ENCODE data around the gene CSMD2.

Gene CSMD2

DNA sequence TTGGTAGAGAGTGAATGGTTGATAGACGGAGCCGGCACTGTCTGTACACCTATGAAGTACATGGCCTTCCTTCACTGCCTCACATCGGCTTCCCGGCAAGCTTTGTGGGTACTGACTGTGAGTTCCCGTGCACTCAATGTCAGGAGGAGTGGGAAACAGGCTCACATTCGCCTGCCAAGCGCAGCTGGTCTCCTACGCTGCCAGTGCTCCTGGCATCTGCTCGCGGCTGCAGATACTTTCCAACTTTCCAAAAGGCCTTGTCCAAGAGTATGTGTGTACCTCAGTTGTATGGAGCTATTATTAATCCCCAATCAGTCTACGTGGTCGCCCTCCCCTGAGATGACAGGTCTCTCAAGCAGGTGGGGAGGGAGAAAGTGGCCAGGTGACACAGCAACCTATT lies 511.8 kb downstream of the CSMD2 start:
- DNase-seq (no peak), ATAC-seq (replicated peaks) (no peak)
- no peaks in the 10 kb centered on the region for H3K36me3 Mint-ChIP-seq (ENCODE audit: insufficient read depth)
- no peak overlapping the region for H3K4me3 Mint-ChIP-seq
- H3K9me3 Mint-ChIP-seq = no peaks in the 10 kb centered on the region
- H3K27me3 Mint-ChIP-seq = no peaks in the 10 kb centered on the region
- H3K27ac Mint-ChIP-seq = no peak overlapping the region
- no peaks in the 10 kb centered on the region for H3K4me1 Mint-ChIP-seq (ENCODE audit: low read depth in 2 of 2)

DNA sequence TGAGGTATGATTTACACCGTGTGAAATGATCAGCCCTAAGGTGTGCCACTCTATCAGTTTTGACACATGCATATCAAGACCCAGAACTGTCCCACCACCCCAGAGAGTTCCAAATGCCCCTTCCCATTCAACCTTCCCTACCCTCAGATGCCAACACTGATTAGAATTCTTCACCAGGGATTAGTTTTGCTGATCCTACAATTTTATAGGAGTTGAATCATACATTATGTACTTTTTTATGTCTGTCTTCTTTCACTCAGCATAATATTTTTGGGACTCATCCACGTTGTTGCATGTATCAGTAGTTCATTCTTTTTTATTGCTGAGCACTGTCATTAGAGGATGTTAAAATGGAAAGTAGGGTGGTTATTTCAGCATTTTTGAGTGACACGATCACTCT lies 514.3 kb downstream of the CSMD2 start:
- Mint-ChIP-seq H3K9me3 (no peaks in the 10 kb centered on the region), H3K4me3 (no peak overlapping the region), H3K4me1 (ENCODE audit: low read depth in 2 of 2) (no peaks in the 10 kb centered on the region), H3K36me3 (ENCODE audit: insufficient read depth) (no peaks in the 10 kb centered on the region), H3K27me3 (peaks cover 9 to 12% of the 10 kb centered on the region in 2 donors), H3K27ac (no peak overlapping the region)
- DNase-seq (no peak), ATAC-seq (replicated peaks) (no peak)

DNA sequence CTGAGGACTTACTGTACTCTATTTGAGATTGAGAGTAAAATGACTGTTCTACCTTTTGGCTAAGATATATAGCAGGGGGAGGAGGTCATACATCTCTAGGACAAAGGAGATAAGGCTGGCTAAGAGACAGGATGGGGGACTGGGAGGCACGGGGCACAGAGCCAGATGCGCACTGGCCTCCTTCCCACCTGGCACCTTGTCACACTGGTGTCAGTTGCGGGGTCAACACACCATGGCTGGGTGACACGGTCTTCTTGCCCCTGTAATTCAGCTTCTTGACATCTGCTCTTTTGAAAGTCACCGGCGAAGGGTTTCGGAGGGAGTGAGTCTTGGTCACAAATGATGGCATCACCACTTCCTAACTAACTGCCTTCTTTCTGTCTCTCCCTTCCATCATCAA lies 515.3 kb downstream of the CSMD2 start:
- no peaks in the 10 kb centered on the region for H3K36me3 Mint-ChIP-seq (ENCODE audit: insufficient read depth)
- H3K9me3 Mint-ChIP-seq = no peaks in the 10 kb centered on the region
- no peaks in the 10 kb centered on the region for H3K4me1 Mint-ChIP-seq (ENCODE audit: low read depth in 2 of 2)
- ATAC-seq (replicated peaks) (no peak), DNase-seq (no peak)
- H3K27ac Mint-ChIP-seq = no peak overlapping the region
- peaks cover 11 to 16% of the 10 kb centered on the region in 2 donors for H3K27me3 Mint-ChIP-seq
- no peak overlapping the region for H3K4me3 Mint-ChIP-seq

DNA sequence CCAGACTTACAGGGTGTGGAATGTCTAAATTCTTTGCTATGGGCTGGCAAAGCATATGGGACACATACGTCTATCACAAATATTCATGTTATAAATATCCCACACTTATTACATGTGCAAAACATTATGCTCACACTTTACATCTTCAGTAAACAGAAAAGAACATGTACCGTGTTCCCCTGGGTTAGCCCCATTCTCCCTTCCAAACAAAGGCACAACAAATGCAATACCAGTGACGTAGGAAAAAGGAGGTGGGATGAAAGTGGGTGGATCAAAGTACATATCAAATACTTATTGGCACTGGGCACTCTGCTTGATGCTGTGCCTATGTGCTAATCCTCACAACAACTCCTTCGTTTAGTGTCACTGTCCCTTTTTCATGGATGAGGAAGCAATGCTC lies 521.8 kb downstream of the CSMD2 start:
- Mint-ChIP-seq H3K36me3 (ENCODE audit: insufficient read depth) (no peaks in the 10 kb centered on the region), H3K4me3 (no peak overlapping the region), H3K27ac (no peak overlapping the region), H3K4me1 (ENCODE audit: low read depth in 2 of 2) (no peaks in the 10 kb centered on the region), H3K27me3 (peaks cover 56 to 63% of the 10 kb centered on the region in 2 donors), H3K9me3 (no peaks in the 10 kb centered on the region)
- ATAC-seq (replicated peaks) = no peak
- no peak for DNase-seq

DNA sequence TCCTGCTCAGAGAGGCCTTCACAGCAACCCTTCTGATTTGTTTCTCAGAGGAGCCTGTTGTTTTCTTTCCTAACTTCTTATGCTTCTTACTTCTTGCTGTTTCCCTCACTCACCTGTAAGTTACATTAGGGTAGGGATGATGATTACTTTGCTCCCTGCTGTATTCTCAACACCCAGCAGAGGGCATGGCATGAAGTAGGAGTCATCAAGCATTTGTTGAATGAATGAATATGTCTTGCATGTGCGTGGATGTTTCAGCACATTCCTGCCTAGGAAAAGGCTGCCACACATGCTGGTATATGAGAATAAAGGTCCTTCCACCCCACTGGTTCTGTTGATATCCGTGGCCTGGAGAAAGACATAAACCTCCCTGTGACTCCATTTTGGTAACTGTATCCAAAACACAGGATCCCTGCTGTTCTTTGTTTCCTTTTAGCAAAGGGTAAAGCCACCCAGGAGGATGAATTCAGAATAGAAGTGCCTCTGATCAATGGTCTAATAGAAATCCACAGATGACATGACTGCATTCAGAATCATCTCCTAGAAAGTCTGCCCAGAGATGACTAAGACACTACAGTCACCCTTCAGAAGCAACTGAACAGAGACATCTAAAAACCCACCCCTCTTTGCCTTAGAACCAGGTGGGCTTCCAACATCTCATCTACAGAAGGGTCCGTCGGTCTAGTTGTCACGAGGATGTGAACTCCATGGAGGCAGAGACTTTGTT lies 523.8 kb downstream of the CSMD2 start:
- Mint-ChIP-seq H3K9me3 (no peaks in the 10 kb centered on the region), H3K36me3 (ENCODE audit: insufficient read depth) (no peaks in the 10 kb centered on the region), H3K4me1 (ENCODE audit: low read depth in 2 of 2) (no peaks in the 10 kb centered on the region), H3K4me3 (no peak overlapping the region), H3K27ac (no peak overlapping the region), H3K27me3 (peaks cover 58 to 75% of the 10 kb centered on the region in 2 donors)
- DNase-seq (no peak), ATAC-seq (replicated peaks) (no peak)

DNA sequence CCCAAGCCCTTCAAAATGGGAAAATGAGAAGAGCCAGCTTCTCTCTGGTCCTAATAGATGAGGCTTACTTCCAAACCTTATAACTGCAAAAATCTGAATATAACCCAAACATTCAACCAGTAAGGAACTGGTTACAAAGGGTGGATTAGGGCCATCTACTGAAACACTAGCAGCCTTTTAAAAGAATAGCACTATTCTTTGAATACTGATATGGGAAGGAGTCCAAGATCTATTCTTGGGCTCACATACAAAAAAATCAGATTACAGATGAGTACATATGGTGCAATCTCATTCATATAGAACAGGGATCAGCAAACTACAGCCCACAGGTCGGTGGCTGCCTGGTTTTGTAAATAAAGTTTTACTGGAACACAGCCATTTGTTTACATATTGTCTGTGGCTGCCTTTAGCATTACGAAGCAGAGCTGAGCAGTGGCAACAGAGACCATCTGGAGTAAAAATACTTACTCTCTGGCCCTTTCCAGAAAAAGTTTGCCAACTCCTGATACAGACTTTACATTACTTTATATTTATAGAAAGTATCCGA lies 524.8 kb downstream of the CSMD2 start:
- H3K36me3 Mint-ChIP-seq (ENCODE audit: insufficient read depth) = no peaks in the 10 kb centered on the region

DNA sequence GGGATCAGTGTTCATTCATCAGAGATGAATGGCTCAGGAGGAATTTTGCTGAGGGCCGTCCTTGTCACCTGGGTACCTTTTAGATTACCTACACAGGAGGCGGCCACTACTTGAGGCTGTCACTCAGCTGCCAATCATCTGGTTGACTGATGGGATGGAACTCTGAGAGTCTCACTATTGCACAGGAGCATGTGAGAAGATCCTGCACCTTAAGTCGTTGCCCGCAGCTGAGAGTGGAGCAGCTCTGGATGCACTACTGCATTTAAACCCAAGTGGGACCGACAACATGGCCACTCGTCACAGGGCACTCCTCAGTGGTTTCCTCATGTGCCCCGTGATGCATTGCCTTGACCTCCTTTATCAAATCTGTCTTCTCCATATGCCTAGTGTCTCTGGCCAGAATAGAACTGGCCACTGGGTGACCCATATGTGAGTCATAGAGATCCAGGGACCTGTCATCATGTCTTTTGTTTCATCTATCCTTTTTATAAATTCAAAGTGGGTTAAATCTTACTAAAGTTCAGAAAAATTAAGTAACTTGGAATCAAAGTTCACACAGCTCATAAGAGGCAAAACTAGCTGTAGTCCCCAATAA lies 527.1 kb downstream of the CSMD2 start:
- Mint-ChIP-seq H3K4me1 (ENCODE audit: low read depth in 2 of 2) (peaks cover 4 to 6% of the 10 kb centered on the region in 2 donors), H3K9me3 (no peaks in the 10 kb centered on the region), H3K27ac (no peak overlapping the region), H3K4me3 (no peak overlapping the region), H3K36me3 (ENCODE audit: insufficient read depth) (no peaks in the 10 kb centered on the region), H3K27me3 (peaks cover 47 to 80% of the 10 kb centered on the region in 2 donors)
- no peak for ATAC-seq (replicated peaks)
- DNase-seq = no peak

More for the DNA sequence above, 524.8 kb downstream of the CSMD2 start:
- no peak overlapping the region for H3K4me3 Mint-ChIP-seq
- no peaks in the 10 kb centered on the region for H3K4me1 Mint-ChIP-seq (ENCODE audit: low read depth in 2 of 2)
- no peaks in the 10 kb centered on the region for H3K9me3 Mint-ChIP-seq
- no peak for DNase-seq
- H3K27ac Mint-ChIP-seq = no peak overlapping the region
- H3K27me3 Mint-ChIP-seq = peaks cover 53 to 78% of the 10 kb centered on the region in 2 donors
- ATAC-seq (replicated peaks) = no peak

DNA sequence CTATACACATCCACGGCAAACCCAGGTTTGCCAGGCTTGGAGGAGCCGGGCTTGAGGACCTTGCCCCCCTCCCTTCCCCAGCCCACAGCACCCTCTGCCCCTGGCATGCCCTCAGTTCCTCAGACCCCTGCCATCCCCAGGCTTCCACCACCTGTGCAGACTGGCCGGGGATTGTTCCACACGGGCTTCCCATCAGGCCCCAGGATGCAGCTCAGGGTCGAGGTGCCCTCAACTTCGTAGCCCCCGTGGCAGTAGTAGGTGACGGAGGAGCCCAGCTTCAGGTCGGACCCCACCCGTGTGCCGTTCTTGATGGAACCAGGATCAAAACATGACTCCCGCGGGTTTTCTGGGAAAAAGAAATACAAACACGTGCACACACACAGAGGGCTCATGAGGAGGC lies 528.8 kb downstream of the CSMD2 start:
- no peak overlapping the region for H3K27ac Mint-ChIP-seq
- DNase-seq = no peak
- no peaks in the 10 kb centered on the region for H3K9me3 Mint-ChIP-seq
- no peak overlapping the region for H3K4me3 Mint-ChIP-seq
- ATAC-seq (replicated peaks) = no peak
- H3K4me1 Mint-ChIP-seq (ENCODE audit: low read depth in 2 of 2) = peaks cover 4 to 6% of the 10 kb centered on the region in 2 donors
- H3K36me3 Mint-ChIP-seq (ENCODE audit: insufficient read depth) = no peaks in the 10 kb centered on the region
- H3K27me3 Mint-ChIP-seq = peaks cover 37 to 69% of the 10 kb centered on the region in 2 donors

DNA sequence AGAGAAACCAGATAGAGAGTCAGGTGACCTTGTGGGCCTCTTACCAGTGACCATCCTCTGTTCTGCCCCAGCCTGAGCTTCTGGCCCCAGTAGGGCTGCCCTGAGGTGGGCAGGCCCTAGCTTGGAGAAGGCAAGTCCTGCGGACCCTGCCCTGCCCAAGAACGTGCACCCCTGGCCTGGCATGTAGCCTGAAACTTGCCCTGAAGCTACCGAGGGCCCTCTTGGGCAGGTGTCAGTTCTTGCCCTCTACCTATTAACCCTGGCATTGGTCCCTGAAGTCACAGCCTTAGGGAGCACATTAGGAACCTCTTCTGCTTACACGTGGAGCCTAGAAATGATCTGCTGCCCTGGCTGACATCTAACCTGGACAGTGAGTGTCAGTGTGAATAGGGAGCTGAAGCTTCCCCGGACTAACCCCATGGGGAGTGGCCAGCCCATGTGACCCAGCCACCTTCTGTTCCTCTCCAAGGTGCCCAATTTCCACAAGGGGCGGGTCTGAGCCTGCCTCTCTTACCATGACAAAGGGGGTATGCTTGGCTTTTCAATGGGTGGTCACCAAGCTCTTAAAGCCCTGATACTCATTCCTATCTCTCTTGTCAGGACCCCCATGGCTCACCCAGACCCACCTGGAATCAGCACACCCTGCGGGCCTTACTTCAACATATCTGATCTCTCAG lies 529.6 kb downstream of the CSMD2 start:
- Mint-ChIP-seq H3K27ac (no peak overlapping the region), H3K4me1 (ENCODE audit: low read depth in 2 of 2) (peaks cover 4 to 6% of the 10 kb centered on the region in 2 donors), H3K9me3 (no peaks in the 10 kb centered on the region), H3K4me3 (no peak overlapping the region), H3K27me3 (peaks cover 37 to 69% of the 10 kb centered on the region in 2 donors), H3K36me3 (ENCODE audit: insufficient read depth) (no peaks in the 10 kb centered on the region)
- ATAC-seq (replicated peaks) (no peak), DNase-seq (no peak)

DNA sequence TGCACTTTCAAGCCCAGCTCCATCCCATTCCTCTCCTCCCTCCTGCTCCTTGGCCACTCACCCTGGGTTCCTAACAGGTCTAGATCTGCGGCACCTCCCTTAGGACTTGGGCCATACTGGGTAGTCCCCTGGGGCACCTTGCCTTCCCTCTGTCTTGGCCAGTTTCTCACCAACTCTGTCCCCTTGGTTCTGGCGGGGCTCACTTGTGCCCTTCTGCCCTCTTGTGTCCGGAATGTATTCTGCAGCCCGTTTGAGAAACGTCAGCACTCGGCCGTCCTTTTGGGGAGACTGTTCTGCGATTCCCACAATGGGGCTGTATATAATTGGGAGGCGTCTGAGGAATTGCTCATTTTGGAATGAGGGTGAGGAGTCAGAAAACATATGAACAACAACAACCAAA lies 530.2 kb downstream of the CSMD2 start:
- no peaks in the 10 kb centered on the region for H3K36me3 Mint-ChIP-seq (ENCODE audit: insufficient read depth)
- no peak overlapping the region for H3K27ac Mint-ChIP-seq
- H3K4me3 Mint-ChIP-seq = no peak overlapping the region
- DNase-seq (no peak), ATAC-seq (replicated peaks) (no peak)
- peaks cover 4 to 6% of the 10 kb centered on the region in 2 donors for H3K4me1 Mint-ChIP-seq (ENCODE audit: low read depth in 2 of 2)
- no peaks in the 10 kb centered on the region for H3K9me3 Mint-ChIP-seq
- peaks cover 41 to 68% of the 10 kb centered on the region in 2 donors for H3K27me3 Mint-ChIP-seq

DNA sequence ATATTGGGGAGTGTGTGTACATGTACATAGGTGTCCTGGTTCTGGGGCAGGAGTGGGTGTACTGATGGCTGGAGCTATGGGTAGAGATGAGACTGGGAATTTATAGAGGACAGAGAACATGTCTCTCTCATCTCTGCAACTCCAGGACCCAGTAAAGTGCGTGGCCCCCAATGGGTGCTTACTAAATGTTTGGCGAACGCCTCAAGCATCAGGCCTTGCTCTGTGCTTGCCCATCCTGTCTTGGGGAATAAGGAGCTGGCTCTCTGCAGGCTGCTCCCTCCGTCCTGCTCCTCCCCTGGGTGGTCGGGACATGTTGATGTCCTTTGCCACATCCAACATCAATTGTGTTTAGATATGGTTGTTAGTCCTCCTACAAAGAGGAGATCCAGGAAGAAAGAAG lies 530.9 kb downstream of the CSMD2 start:
- no peak overlapping the region for H3K4me3 Mint-ChIP-seq
- no peak overlapping the region for H3K27ac Mint-ChIP-seq
- DNase-seq = no peak
- peaks cover 36 to 67% of the 10 kb centered on the region in 2 donors for H3K27me3 Mint-ChIP-seq
- no peak for ATAC-seq (replicated peaks)
- H3K4me1 Mint-ChIP-seq (ENCODE audit: low read depth in 2 of 2) = peaks cover 4 to 6% of the 10 kb centered on the region in 2 donors
- no peaks in the 10 kb centered on the region for H3K36me3 Mint-ChIP-seq (ENCODE audit: insufficient read depth)
- H3K9me3 Mint-ChIP-seq = no peaks in the 10 kb centered on the region

DNA sequence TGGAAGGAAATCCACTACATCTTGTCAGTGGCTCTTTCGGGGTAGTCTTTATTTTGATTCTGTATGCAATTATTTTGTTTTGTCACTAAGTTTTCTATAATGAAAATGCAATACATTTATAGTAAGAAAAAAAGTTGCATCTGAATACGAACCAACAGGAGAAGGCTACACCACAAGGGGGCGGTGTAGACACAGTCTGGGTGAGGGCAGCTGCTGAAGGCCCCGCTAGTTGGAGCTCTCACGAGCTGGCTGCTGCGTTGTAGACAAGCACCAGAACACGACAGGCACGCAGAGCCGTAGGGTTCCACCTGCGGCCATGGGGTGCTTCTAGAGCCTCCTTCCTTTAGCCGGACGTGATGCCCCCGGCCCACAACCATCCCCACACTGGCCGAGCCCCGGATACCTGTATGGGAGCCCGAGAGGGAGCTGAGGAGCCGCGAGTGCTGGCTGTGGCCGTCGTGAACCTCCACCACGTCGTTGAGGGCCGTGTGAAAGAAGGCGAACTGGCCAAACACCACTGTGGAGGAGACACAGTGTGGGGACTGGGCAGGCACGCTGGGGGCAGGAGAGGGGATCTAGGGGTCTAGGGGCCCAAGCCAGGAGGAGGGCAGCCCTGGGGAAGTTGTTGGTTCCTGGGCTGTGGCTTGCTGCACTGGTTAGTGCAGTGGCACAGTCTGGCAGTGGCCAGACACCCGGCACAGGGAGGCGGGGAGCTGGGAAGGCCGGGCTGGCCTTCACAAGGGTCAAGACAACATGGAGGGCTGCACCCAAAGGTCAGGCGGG lies 531.8 kb downstream of the CSMD2 start:
- no peak overlapping the region for H3K27ac Mint-ChIP-seq
- peaks cover 29 to 66% of the 10 kb centered on the region in 2 donors for H3K27me3 Mint-ChIP-seq
- ATAC-seq (replicated peaks) (peak; percentile 83), DNase-seq (peak; percentile 74 to 78 (median 77))
- no peaks in the 10 kb centered on the region for H3K36me3 Mint-ChIP-seq (ENCODE audit: insufficient read depth)
- peak overlapping the region; percentile 46 to 50 for H3K4me3 Mint-ChIP-seq
- H3K4me1 Mint-ChIP-seq (ENCODE audit: low read depth in 2 of 2) = peaks cover 4 to 6% of the 10 kb centered on the region in 2 donors
- no peaks in the 10 kb centered on the region for H3K9me3 Mint-ChIP-seq

DNA sequence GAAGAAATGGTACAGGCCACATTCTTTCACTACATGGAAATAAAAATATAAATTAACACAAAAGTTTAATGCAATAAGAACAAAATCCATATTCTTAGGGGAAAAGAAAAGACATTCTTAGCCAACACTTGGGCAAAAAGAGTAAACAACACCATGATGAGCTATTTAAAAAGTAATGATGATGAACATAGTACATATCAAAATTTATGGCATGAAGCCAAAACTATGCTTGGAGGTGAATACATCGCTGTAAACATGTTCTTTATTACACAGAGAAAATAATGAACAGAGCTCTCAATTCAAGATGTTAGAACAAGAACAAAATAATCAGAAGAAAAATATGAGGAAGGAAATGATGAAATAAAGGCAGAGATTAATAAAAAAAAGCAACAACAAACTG lies 534.3 kb downstream of the CSMD2 start:
- H3K9me3 Mint-ChIP-seq = no peaks in the 10 kb centered on the region
- ATAC-seq (replicated peaks) = no peak
- peaks cover 4 to 6% of the 10 kb centered on the region in 2 donors for H3K4me1 Mint-ChIP-seq (ENCODE audit: low read depth in 2 of 2)
- no peak overlapping the region for H3K4me3 Mint-ChIP-seq
- peaks cover 41 to 63% of the 10 kb centered on the region in 2 donors for H3K27me3 Mint-ChIP-seq
- no peaks in the 10 kb centered on the region for H3K36me3 Mint-ChIP-seq (ENCODE audit: insufficient read depth)
- no peak for DNase-seq
- no peak overlapping the region for H3K27ac Mint-ChIP-seq

Measured in effector memory CD8-positive, alpha-beta T cell (primary cell).